ENCODE results near the gene MAP3K3. TPM values are rescaled to one million over a fixed set of nuclear protein-coding genes. Genes with fewer than 3 reads are reported as not detected.

Gene MAP3K3
- total RNA-seq, 1 experiment from 2014 or later, result 11.4 TPM

DNA sequence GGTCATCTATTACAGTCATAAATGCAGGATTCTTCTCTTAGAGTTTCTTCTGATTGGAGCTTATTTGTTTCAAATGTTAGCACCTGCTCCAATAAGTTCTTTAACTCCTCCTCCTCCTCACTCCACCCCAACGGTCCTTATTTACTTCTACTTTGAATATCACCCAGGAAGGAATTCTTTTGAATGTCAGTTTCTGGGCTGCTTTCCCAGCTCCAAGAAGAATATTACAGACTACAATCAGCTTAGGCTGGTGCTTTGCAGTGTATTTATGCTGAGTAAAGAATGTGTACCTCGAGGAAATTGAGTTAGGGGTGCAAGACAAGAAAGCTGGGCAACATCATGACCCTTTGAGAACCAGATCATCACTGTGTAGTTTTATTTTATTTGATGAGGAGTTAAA, 30.8 kb downstream of the MAP3K3 start:
- H3K27me3 Mint-ChIP-seq (ENCODE audit: unreplicated experiment), result no peaks in the 10 kb centered on the region
- H3K27ac Mint-ChIP-seq (ENCODE audit: unreplicated experiment), result no peak overlapping the region
- no peaks in the 10 kb centered on the region for H3K36me3 Mint-ChIP-seq (ENCODE audit: insufficient read depth, unreplicated experiment)
- CTCF ChIA-PET, result no interaction called here
- no peaks in the 10 kb centered on the region for H3K9me3 Mint-ChIP-seq (ENCODE audit: low read depth, unreplicated experiment)
- DNase-seq, result no peak
- H3K4me3 Mint-ChIP-seq (ENCODE audit: low read depth, unreplicated experiment), result no peak overlapping the region
- BruUV-seq (replicated peaks), result no TSS peak
- no peaks in the 10 kb centered on the region for H3K4me1 Mint-ChIP-seq (ENCODE audit: low read depth, unreplicated experiment)
- intact Hi-C loops (cut with micrococcal nuclease; ENCODE audit: unreplicated experiment), result no loop called here
- TF ChIP-seq, protein P1, sequence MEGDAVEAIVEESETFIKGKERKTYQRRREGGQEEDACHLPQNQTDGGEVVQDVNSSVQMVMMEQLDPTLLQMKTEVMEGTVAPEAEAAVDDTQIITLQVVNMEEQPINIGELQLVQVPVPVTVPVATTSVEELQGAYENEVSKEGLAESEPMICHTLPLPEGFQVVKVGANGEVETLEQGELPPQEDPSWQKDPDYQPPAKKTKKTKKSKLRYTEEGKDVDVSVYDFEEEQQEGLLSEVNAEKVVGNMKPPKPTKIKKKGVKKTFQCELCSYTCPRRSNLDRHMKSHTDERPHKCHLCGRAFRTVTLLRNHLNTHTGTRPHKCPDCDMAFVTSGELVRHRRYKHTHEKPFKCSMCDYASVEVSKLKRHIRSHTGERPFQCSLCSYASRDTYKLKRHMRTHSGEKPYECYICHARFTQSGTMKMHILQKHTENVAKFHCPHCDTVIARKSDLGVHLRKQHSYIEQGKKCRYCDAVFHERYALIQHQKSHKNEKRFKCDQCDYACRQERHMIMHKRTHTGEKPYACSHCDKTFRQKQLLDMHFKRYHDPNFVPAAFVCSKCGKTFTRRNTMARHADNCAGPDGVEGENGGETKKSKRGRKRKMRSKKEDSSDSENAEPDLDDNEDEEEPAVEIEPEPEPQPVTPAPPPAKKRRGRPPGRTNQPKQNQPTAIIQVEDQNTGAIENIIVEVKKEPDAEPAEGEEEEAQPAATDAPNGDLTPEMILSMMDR (IDR thresholded peaks at IDR 0.05; ENCODE audit: unreplicated experiment), result no peak

DNA sequence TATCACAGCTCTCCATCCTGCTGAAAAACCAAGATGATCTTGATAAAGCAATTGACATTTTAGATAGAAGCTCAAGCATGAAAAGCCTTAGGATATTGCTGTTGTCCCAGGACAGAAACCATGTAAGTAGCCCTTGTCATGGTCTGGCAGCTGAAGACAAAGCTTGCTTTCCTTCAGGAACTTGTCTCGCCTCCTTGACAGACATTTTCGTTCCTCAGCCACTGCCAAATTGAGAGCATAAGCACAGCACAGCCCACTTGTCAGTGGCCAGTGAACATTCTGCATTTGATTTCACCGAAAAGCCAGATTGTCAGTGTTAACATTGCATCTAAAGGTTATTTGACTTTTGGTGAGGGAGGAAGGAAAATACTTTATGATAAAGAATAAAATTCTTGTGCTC, 35.6 kb downstream of the MAP3K3 start:
- no peak for DNase-seq
- H3K36me3 Mint-ChIP-seq (ENCODE audit: insufficient read depth, unreplicated experiment), result no peaks in the 10 kb centered on the region
- no peaks in the 10 kb centered on the region for H3K27me3 Mint-ChIP-seq (ENCODE audit: unreplicated experiment)
- BruUV-seq (replicated peaks), result no TSS peak
- intact Hi-C loops (cut with micrococcal nuclease; ENCODE audit: unreplicated experiment), result no loop called here
- TF ChIP-seq, protein P1 (IDR thresholded peaks at IDR 0.05; ENCODE audit: unreplicated experiment), result no peak
- CTCF ChIA-PET, result no interaction called here
- H3K4me3 Mint-ChIP-seq (ENCODE audit: low read depth, unreplicated experiment), result no peak overlapping the region
- H3K27ac Mint-ChIP-seq (ENCODE audit: unreplicated experiment), result no peak overlapping the region
- H3K9me3 Mint-ChIP-seq (ENCODE audit: low read depth, unreplicated experiment), result no peaks in the 10 kb centered on the region
- no peaks in the 10 kb centered on the region for H3K4me1 Mint-ChIP-seq (ENCODE audit: low read depth, unreplicated experiment)

GRCh38 chr17:63658366-63658765, 36.1 kb downstream of the MAP3K3 start:
- intact Hi-C loops (cut with micrococcal nuclease; ENCODE audit: unreplicated experiment), result no loop called here
- BruUV-seq (replicated peaks), result no TSS peak
- CTCF ChIA-PET, result no interaction called here
- Mint-ChIP-seq H3K9me3 (ENCODE audit: low read depth, unreplicated experiment) (no peaks in the 10 kb centered on the region), H3K27me3 (ENCODE audit: unreplicated experiment) (no peaks in the 10 kb centered on the region), H3K4me3 (ENCODE audit: low read depth, unreplicated experiment) (no peak overlapping the region), H3K36me3 (ENCODE audit: insufficient read depth, unreplicated experiment) (no peaks in the 10 kb centered on the region), H3K4me1 (ENCODE audit: low read depth, unreplicated experiment) (no peaks in the 10 kb centered on the region), H3K27ac (ENCODE audit: unreplicated experiment) (no peak overlapping the region)
- TF ChIP-seq, protein P1 (IDR thresholded peaks at IDR 0.05; ENCODE audit: unreplicated experiment), result no peak
- no peak for DNase-seq

DNA sequence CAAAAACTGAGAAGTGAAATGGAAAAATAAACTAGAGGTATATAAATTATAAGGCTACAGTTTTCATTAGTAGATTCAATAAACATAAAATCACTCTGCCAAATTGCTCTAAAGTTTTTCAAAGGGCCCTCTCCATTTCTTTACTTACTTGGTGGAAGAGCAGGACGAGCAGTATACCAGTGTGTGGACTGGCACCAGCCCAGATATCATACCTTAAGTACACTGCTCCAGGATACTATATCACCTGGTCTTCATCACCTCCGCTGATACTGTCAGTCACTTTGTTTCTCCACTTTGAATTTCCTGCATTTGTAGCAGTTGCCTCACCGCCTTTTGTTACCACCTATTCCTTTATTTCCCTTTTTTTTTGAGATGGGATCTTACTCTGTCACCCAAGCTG, 37.6 kb downstream of the MAP3K3 start:
- Mint-ChIP-seq H3K27me3 (ENCODE audit: unreplicated experiment) (no peaks in the 10 kb centered on the region), H3K4me1 (ENCODE audit: low read depth, unreplicated experiment) (no peaks in the 10 kb centered on the region), H3K4me3 (ENCODE audit: low read depth, unreplicated experiment) (no peak overlapping the region), H3K36me3 (ENCODE audit: insufficient read depth, unreplicated experiment) (no peaks in the 10 kb centered on the region), H3K9me3 (ENCODE audit: low read depth, unreplicated experiment) (no peaks in the 10 kb centered on the region), H3K27ac (ENCODE audit: unreplicated experiment) (no peak overlapping the region)
- BruUV-seq (replicated peaks), result no TSS peak
- intact Hi-C loops (cut with micrococcal nuclease; ENCODE audit: unreplicated experiment), result no loop called here
- TF ChIP-seq, protein P1 (IDR thresholded peaks at IDR 0.05; ENCODE audit: unreplicated experiment), result no peak
- CTCF ChIA-PET, result no interaction called here
- no peak for DNase-seq

Data from Calu3 (cell line).